Neural progenitor cell (in vitro differentiated cells): Measurements from ENCODE around the gene MBLAC2.

ENCODE experiments used
- EZH2phosphoT487 ChIP-seq: fragments of 200-600 bp; sonication (generic); IDR thresholded peaks from 2 replicates; pipeline ENCODE4 v1.6.1; 2017; ENCODE audit warnings: antibody characterized with exemption
- TF ChIP-seq, protein P1 (sequence below): fragments of 200-600 bp; sonication (generic); IDR thresholded peaks from 2 replicates; pipeline ENCODE4 v1.5.1; 2017; ENCODE audit warnings: antibody characterized with exemption, mild to moderate bottlenecking

DNA sequence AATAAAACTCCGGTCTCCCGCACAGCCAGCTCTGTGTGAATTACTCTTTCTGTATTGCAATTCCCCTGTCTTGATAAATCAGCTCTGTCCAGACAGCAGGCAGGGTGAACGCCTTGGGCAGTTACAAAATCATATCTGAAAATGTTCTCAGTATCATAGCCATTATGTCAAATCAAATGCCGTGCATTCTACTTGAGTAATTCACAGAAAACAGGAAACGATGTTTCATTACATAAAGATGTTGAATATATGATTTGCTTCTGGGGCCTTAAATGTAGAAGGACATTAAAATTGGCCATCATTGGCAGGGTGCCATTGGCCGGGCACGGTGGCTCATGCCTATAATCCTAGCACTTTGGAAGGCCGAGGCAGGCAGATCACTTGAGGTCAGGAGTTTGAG, 8.6 kb upstream of the MBLAC2 start:
- TF ChIP-seq, protein P1, sequence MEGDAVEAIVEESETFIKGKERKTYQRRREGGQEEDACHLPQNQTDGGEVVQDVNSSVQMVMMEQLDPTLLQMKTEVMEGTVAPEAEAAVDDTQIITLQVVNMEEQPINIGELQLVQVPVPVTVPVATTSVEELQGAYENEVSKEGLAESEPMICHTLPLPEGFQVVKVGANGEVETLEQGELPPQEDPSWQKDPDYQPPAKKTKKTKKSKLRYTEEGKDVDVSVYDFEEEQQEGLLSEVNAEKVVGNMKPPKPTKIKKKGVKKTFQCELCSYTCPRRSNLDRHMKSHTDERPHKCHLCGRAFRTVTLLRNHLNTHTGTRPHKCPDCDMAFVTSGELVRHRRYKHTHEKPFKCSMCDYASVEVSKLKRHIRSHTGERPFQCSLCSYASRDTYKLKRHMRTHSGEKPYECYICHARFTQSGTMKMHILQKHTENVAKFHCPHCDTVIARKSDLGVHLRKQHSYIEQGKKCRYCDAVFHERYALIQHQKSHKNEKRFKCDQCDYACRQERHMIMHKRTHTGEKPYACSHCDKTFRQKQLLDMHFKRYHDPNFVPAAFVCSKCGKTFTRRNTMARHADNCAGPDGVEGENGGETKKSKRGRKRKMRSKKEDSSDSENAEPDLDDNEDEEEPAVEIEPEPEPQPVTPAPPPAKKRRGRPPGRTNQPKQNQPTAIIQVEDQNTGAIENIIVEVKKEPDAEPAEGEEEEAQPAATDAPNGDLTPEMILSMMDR = no peak
- no peak for TF ChIP-seq EZH2phosphoT487
